Upper lobe of left lung (tissue), 6 donors: ENCODE data around the gene BOD1L2. TPM values are rescaled to one million over a fixed set of nuclear protein-coding genes. Genes with fewer than 3 reads are reported as not detected.

Experiments
- ATAC-seq, 2 donors: fragments of 200-7000 bp; cut with Tn5 transposase; one replicate each; pipeline ENCODE4 v1.9.1; 2022; ENCODE audit warnings: mild to moderate bottlenecking in 2 of 2, moderate library complexity in 2 of 2; ENCODE audit not compliant: low FRiP score in 2 of 2
- DNase-seq, 2 donors: peaks; one replicate each; pipeline ENCODE4 v3.0.0-alpha.2; 2019 to 2020
- H3K27ac ChIP-seq, 4 donors: fragments of 200-600 bp; sonication (generic); one replicate each; pipeline ENCODE4 v1.5.1; 2016 to 2019
- H3K27me3 ChIP-seq, 4 donors: fragments of 200-600 bp; sonication (generic); one replicate each; pipeline ENCODE4 v1.5.1; 2017 to 2019
- H3K36me3 ChIP-seq, 4 donors: fragments of 200-600 bp; sonication (generic); one replicate each; pipeline ENCODE4 v1.5.1; 2016 to 2019
- H3K4me1 ChIP-seq, 4 donors: fragments of 200-600 bp; sonication (generic); one replicate each; pipeline ENCODE4 v1.5.1; 2018 to 2019
- H3K4me3 ChIP-seq, 4 donors: fragments of 200-600 bp; sonication (generic); one replicate each; pipeline ENCODE4 v1.5.1; 2017 to 2019; ENCODE audit warnings: mild to moderate bottlenecking in 2 of 4, moderate library complexity in 1 of 4
- H3K9me3 ChIP-seq, 4 donors: fragments of 200-600 bp; sonication (generic); one replicate each; pipeline ENCODE4 v1.5.1; 2018 to 2019
- EP300 ChIP-seq, 4 donors: sonication (generic); formaldehyde crosslinking; IDR thresholded peaks; one replicate each; pipeline ENCODE4 v1.5.1; 2017; ENCODE audit warnings: antibody characterized with exemption in 4 of 4, control low read depth in 2 of 4
- POLR2A ChIP-seq, 4 donors: fragments of 450-650 bp; IDR thresholded peaks; one replicate each; pipeline ENCODE4 v1.5.1; 2016 to 2017; ENCODE audit warnings: antibody characterized with exemption in 4 of 4, mild to moderate bottlenecking in 2 of 4
- POLR2AphosphoS5 ChIP-seq, 2 donors: sonication (generic); formaldehyde crosslinking; IDR thresholded peaks; one replicate each; pipeline ENCODE4 v1.5.1; 2017; ENCODE audit warnings: antibody characterized with exemption in 2 of 2
- WGBS, 2 donors: methylation state at CpG; one replicate each; pipeline ENCODE4 v1.1.5; 2017 to 2018; 5-methylcytosine and 5-hydroxymethylcytosine counted together
- total RNA-seq, 6 donors: library from RNA; depleted of rRNA in 4 of 6; stranded (reverse); fragments of >200 nt in 4 of 6; gene quantifications; one replicate each; pipeline versions ENCODE4 v1.1.0 to v1.2.1, GENCODE V29; 2016 to 2021
- TF ChIP-seq, protein P1 (sequence below), 6 experiments: fragments of 450-650 bp in 4 of 6; fragments of 200-600 bp in 2 of 6; sonication (generic) in 2 of 6; IDR thresholded peaks; one replicate each; pipeline ENCODE4 v1.5.1; 2016 to 2019; ENCODE audit warnings: antibody characterized with exemption in 6 of 6
- donor health status: DM: no; HTN: no; CAD: no; lungs with moderate emphysema.
- donor health status: DM: no; HTN: yes; CAD: no; lungs with severe emphysema.

The BOD1L2 gene
- not detected for total RNA-seq

- no peak within 1 kb of the TSS for H3K27ac ChIP-seq
- peak in 1 of 2 donors; percentile 72 for DNase-seq
- no peak for ATAC-seq
- peaks cover 0 to 5% (median 0%) of the 10 kb centered on the region in 4 donors for H3K4me1 ChIP-seq
- no peaks in the 10 kb centered on the region for H3K27me3 ChIP-seq
- no peak within 1 kb of the TSS for H3K4me3 ChIP-seq
- TF ChIP-seq POLR2A (IDR thresholded peaks at IDR 0.05) (no peak), POLR2AphosphoS5 (IDR thresholded peaks at IDR 0.05) (no peak), EP300 (IDR thresholded peaks at IDR 0.05) (no peak)
- TF ChIP-seq, protein P1, sequence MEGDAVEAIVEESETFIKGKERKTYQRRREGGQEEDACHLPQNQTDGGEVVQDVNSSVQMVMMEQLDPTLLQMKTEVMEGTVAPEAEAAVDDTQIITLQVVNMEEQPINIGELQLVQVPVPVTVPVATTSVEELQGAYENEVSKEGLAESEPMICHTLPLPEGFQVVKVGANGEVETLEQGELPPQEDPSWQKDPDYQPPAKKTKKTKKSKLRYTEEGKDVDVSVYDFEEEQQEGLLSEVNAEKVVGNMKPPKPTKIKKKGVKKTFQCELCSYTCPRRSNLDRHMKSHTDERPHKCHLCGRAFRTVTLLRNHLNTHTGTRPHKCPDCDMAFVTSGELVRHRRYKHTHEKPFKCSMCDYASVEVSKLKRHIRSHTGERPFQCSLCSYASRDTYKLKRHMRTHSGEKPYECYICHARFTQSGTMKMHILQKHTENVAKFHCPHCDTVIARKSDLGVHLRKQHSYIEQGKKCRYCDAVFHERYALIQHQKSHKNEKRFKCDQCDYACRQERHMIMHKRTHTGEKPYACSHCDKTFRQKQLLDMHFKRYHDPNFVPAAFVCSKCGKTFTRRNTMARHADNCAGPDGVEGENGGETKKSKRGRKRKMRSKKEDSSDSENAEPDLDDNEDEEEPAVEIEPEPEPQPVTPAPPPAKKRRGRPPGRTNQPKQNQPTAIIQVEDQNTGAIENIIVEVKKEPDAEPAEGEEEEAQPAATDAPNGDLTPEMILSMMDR (IDR thresholded peaks at IDR 0.05) = no peak
- no peaks in the 10 kb centered on the region for H3K9me3 ChIP-seq
- H3K36me3 ChIP-seq = no peaks in the 10 kb centered on the region
- 90 to 94% methylated on average over 39 to 50 of the region's 50 CpGs for WGBS, 2 donors
Measured at GRCh38 chr18:57146956-57147636, at the start of gene BOD1L2. BOD1L2 (plus strand) TSS chr18:57147087; CDS start chr18:57147313, 226 bp downstream.

DNA sequence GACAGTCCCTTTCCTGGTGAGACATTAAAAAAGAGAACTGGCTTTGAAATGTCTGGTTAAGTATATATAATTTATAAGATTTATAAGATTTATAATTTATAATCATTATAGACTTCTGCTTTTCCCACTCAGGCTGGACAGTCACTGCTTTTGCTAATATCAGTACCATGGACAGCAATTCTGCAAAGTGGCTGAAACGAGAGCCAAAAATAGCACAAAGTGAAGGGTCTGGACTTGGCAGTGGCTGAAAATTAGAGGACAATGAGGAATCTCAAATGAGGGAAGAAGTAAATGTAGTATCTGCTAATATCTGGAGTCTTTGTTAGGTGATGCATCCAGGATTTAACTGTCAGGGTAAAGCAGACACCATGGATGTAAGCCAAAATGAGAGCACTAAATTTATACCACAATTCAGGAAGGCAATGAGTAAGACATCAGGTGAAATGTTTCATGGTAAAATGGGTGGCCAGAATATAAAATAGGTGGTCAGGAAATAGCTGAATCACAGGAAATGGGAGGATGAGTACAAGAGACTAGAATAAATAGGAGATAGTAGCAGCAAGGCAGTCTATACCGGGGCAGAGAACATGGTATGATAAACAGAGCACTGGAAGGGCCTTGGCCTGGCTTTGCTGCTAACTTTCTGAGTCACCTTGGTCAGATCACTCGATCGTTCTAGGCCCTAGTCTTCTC is 39.6 kb upstream of the BOD1L2 start:
- H3K9me3 ChIP-seq = no peaks in the 10 kb centered on the region
- TF ChIP-seq EP300 (IDR thresholded peaks at IDR 0.05) (no peak), POLR2A (IDR thresholded peaks at IDR 0.05) (no peak), POLR2AphosphoS5 (IDR thresholded peaks at IDR 0.05) (no peak)
- TF ChIP-seq, protein P1 (IDR thresholded peaks at IDR 0.05) = no peak
- H3K36me3 ChIP-seq = no peaks in the 10 kb centered on the region
- ATAC-seq (no peak), DNase-seq (no peak)
- no peak overlapping the region for H3K27ac ChIP-seq
- H3K4me1 ChIP-seq = no peaks in the 10 kb centered on the region
- no peaks in the 10 kb centered on the region for H3K27me3 ChIP-seq
- H3K4me3 ChIP-seq = no peak overlapping the region
- 67 to 68% methylated on average over 4 of the region's 4 CpGs for WGBS, 2 donors

DNA sequence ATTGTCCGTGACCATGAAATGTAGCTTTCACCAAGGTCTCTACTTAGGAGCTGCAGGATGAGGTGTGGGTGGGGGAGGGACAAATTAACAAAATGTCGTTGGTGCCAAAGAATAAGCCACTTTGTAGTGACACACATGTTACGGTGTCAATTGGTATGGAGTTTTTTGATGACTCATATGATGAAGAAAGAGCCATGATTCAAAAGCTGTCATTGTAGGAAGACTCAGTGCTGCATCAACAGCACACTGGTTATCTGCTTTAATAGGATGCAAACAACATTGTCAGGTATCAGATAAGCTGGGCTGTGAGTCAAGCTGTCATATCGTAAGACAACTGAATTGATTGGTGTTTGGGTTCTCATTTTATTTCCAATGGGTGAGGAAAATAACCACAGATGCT is 36.6 kb upstream of the BOD1L2 start:
- Histone ChIP-seq H3K9me3 (no peaks in the 10 kb centered on the region), H3K4me1 (no peaks in the 10 kb centered on the region), H3K27me3 (no peaks in the 10 kb centered on the region), H3K4me3 (no peak overlapping the region), H3K36me3 (no peaks in the 10 kb centered on the region), H3K27ac (no peak overlapping the region)
- 57 to 74% methylated on average over 4 of the region's 4 CpGs for WGBS, 2 donors
- no peak for TF ChIP-seq EP300 (IDR thresholded peaks at IDR 0.05)
- TF ChIP-seq POLR2AphosphoS5 (IDR thresholded peaks at IDR 0.05) = no peak
- TF ChIP-seq, protein P1 (IDR thresholded peaks at IDR 0.05) = no peak
- TF ChIP-seq POLR2A (IDR thresholded peaks at IDR 0.05) = no peak
- DNase-seq (no peak), ATAC-seq (no peak)

DNA sequence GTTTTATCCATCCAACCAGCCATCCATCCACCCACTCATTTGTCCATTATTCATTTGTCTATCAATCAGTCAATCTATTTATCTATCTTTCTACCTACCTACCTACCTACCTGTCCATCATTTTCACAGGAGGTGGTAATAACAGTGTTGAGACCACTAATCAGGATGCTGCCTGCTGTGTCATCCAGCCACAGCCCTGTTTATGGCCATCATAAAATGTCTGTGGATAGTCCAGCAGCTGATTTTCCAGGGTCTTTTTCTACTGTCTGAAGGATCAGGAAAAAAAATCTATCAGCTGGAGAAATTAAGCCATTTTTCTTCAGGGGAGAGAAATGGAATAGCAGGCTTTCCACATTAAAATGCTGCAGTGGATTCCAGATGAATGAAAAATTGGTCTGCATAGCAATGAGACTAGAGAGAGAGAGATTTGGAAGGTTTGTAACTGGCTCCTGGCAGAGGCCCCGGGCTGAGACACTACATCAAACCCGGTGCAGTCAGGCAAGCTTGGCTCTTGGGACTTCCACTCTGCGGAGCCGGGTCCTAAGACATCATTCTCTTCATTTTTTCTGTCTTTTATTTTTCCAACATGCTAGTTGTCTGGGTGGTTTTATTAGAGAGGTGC is 33.0 kb upstream of the BOD1L2 start:
- no peak for DNase-seq
- no peak overlapping the region for H3K4me3 ChIP-seq
- no peak for TF ChIP-seq POLR2AphosphoS5 (IDR thresholded peaks at IDR 0.05)
- TF ChIP-seq, protein P1 (IDR thresholded peaks at IDR 0.05) = no peak
- no peak for TF ChIP-seq EP300 (IDR thresholded peaks at IDR 0.05)
- TF ChIP-seq POLR2A (IDR thresholded peaks at IDR 0.05) = no peak

More for the DNA sequence above, 33.0 kb upstream of the BOD1L2 start:
- no peak for ATAC-seq
- H3K9me3 ChIP-seq = no peaks in the 10 kb centered on the region
- 64% methylated on average over 4 of the region's 4 CpGs for WGBS, 2 donors
- H3K36me3 ChIP-seq = no peaks in the 10 kb centered on the region
- no peaks in the 10 kb centered on the region for H3K4me1 ChIP-seq
- H3K27ac ChIP-seq = no peak overlapping the region
- no peaks in the 10 kb centered on the region for H3K27me3 ChIP-seq
